T-cell (primary cell): ENCODE measurements around the gene C16orf74. TPM values are rescaled to one million over a fixed set of nuclear protein-coding genes. Genes with fewer than 3 reads are reported as not detected.
A peak's percentile ranks its signal among the peaks of the same experiment; 100 is the strongest.

Experiments used
- ATAC-seq, 4 experiments: fragments of 200-7000 bp in 3 of 4; fragments of 150-1000 bp in 1 of 4; cut with Tn5 transposase; replicated peaks in 1 of 4; 1 replicate in 3 of 4; 2 replicates in 1 of 4; pipeline ENCODE4 v1.10.0; 2021; ENCODE audit warnings: moderate library complexity in 3 of 4, mild to moderate bottlenecking in 2 of 4, moderate number of reproducible peaks in 1 of 4
- CTCF ChIA-PET, 2 donors: fragments of 300-600 bp; sonication (Branson Sonifier 250); formaldehyde crosslinking; loops; one replicate each; lab custom pipeline; 2022; ENCODE audit warnings: antibody characterized with exemption in 2 of 2; lab: Charles Lee
- POLR2A ChIA-PET, 2 donors: fragments of 300-600 bp; sonication (Branson Sonifier 250); formaldehyde crosslinking; loops; one replicate each; lab custom pipeline; 2022; ENCODE audit warnings: antibody characterized with exemption in 2 of 2; lab: Charles Lee
- DNase-seq, 35 experiments: peaks; one replicate each; pipeline versions ENCODE4 v3.0.0 to v3.0.0-alpha.2; 2013 to 2023
- H3K27ac ChIP-seq: one replicate; pipeline ENCODE4 v1.5.1; 2013; ENCODE audit warnings: low read length
- H3K27me3 ChIP-seq, 2 experiments: replicated peaks in 1 of 2; 1 replicate in 1 of 2; 2 replicates in 1 of 2; pipeline versions ENCODE4 v1.6.1 to v1.7.0; 2013; ENCODE audit warnings: low read length in 1 of 2, mixed read lengths in 1 of 2; ENCODE audit not compliant: control insufficient read depth in 2 of 2, insufficient read depth in 2 of 2; ENCODE audit errors: extremely low read depth in 1 of 2
- H3K36me3 ChIP-seq, 2 donors: 1 replicate in 1 of 2; 2 replicates in 1 of 2; pipeline versions ENCODE4 v1.6.1 to v1.7.0; 2013; ENCODE audit warnings: low read length in 1 of 2; ENCODE audit not compliant: control insufficient read depth in 2 of 2, insufficient read depth in 1 of 2; ENCODE audit errors: extremely low read depth in 1 of 2
- H3K4me1 ChIP-seq, 2 experiments: 1 replicate in 1 of 2; 2 replicates in 1 of 2; pipeline versions ENCODE4 v1.6.1 to v1.7.0; 2013; ENCODE audit warnings: low read length in 2 of 2, mixed read lengths in 1 of 2; ENCODE audit not compliant: insufficient read depth in 2 of 2, control insufficient read depth in 1 of 2; ENCODE audit errors: extremely low read depth in 1 of 2
- H3K4me3 ChIP-seq, 2 donors: 1 replicate in 1 of 2; 2 replicates in 1 of 2; pipeline versions ENCODE4 v1.5.1 to v1.7.0; 2013; ENCODE audit warnings: mild to moderate bottlenecking in 2 of 2, low read length in 1 of 2, moderate library complexity in 1 of 2; ENCODE audit not compliant: control insufficient read depth in 1 of 2; ENCODE audit errors: extremely low read depth in 1 of 2
- H3K9me3 ChIP-seq: 2 replicates; pipeline ENCODE4 v1.7.0; 2013
- H3K27ac Mint-ChIP-seq, 2 donors: one replicate each; pipeline ENCODE4 v1.8.0; 2020 to 2021; ENCODE audit warnings: mild to moderate bottlenecking in 2 of 2, mixed read lengths in 2 of 2
- H3K27me3 Mint-ChIP-seq, 2 donors: one replicate each; pipeline ENCODE4 v1.8.0; 2021 to 2022; ENCODE audit warnings: mixed read lengths in 2 of 2
- H3K36me3 Mint-ChIP-seq: one replicate; pipeline ENCODE4 v1.8.0; 2021; ENCODE audit warnings: mixed read lengths
- H3K4me1 Mint-ChIP-seq, 3 donors: one replicate each; pipeline ENCODE4 v1.8.0; 2020 to 2022; ENCODE audit warnings: mixed read lengths in 3 of 3, mild to moderate bottlenecking in 1 of 3
- H3K4me3 Mint-ChIP-seq, 3 donors: one replicate each; pipeline ENCODE4 v1.8.0; 2020 to 2022; ENCODE audit warnings: mild to moderate bottlenecking in 3 of 3, mixed read lengths in 3 of 3, moderate library complexity in 3 of 3
- H3K9me3 Mint-ChIP-seq, 3 donors: one replicate each; pipeline ENCODE4 v1.8.0; 2020 to 2022; ENCODE audit warnings: mixed read lengths in 3 of 3
- WGBS: methylation state at CpG from one replicate; pipeline ENCODE4 v1.1.5; 2013; ENCODE audit warnings: missing lambda C conversion rate; ENCODE audit not compliant: insufficient coverage; 5-methylcytosine and 5-hydroxymethylcytosine counted together
- total RNA-seq, 35 experiments: library from RNA in 6 of 35; stranded (reverse) in 6 of 35; fragments of 120-200 nt in 1 of 35; gene quantifications; one replicate each; pipeline versions ENCODE4 v1.2.1 to v1.2.4 and lab custom pipeline; 2013 to 2026

The C16orf74 gene
- total RNA-seq, 5 donors from 2014 or later (not counting 1 experiment from before 2014, with no cell fraction given): 3.1 to 21.7 (median 15.6) TPM

DNA sequence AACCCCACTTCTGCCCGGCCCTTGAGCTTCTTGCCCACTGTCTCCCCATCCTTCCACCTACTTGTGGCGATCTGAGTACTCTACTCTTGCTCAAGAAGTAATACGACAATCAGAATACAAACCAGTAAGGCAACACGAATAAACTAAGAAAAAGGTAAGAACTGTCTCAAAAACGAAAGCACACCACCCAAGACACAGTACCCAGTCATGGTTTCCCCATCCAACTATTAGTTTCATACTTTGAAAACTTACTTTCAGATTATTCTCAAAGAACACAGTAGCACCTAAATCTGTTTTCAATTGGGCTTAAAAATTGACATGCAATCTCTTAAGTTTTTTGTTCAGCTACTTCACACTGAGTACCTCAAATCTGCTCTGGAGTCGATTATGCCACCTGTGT is 76.1 kb downstream of the C16orf74 start:
- H3K4me1 ChIP-seq: peaks cover 0 to 2% of the 10 kb centered on the region in 2 experiments
- no peaks in the 10 kb centered on the region for H3K27me3 ChIP-seq
- H3K9me3 Mint-ChIP-seq: no peaks in the 10 kb centered on the region
- ChIA-PET CTCF (no interaction called here), POLR2A (no interaction called here)
- 72% methylated on average over 6 of the region's 6 CpGs for WGBS
- H3K9me3 ChIP-seq: no peaks in the 10 kb centered on the region
- no peak overlapping the region for H3K4me3 ChIP-seq
- DNase-seq (no peak), ATAC-seq (no peak)
- H3K27ac ChIP-seq: no peak overlapping the region
- no peak overlapping the region for H3K4me3 Mint-ChIP-seq
- H3K4me1 Mint-ChIP-seq: peaks cover 0 to 2% (median 0%) of the 10 kb centered on the region in 3 donors
- peaks cover 13 to 48% of the 10 kb centered on the region in 2 donors for H3K36me3 ChIP-seq
- peak overlapping the region in 1 of 2 donors; percentile 64 for H3K27ac Mint-ChIP-seq
- H3K27me3 Mint-ChIP-seq: no peaks in the 10 kb centered on the region
- peaks cover 28% of the 10 kb centered on the region for H3K36me3 Mint-ChIP-seq

DNA sequence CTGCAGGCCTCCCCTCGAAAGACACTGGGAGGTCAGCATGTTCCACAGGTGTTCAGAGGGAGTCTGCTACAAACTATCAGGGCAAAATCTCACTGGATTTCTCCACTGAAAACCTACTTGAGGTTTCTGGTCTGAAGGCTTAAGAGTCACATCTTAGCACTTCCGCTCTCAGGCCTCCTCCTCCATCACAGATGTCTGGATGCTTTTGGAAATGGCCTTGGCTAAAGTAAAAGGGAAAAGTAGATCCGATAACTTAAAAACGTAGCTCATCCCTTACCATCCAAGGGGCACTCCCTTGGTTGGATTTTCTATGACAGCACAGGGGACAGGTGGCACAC is 76.5 kb downstream of the C16orf74 start:
- no peaks in the 10 kb centered on the region for H3K27me3 ChIP-seq
- H3K36me3 ChIP-seq: peaks cover 13 to 53% of the 10 kb centered on the region in 2 donors
- no peak overlapping the region for H3K4me3 ChIP-seq
- no peaks in the 10 kb centered on the region for H3K9me3 ChIP-seq
- WGBS: 100% methylated on average over 1 of the region's 4 CpGs
- CTCF ChIA-PET: no interaction called here
- DNase-seq (no peak), ATAC-seq (no peak)
- no peaks in the 10 kb centered on the region for H3K4me1 ChIP-seq
- POLR2A ChIA-PET: no interaction called here
- H3K4me1 Mint-ChIP-seq: no peaks in the 10 kb centered on the region
- peaks cover 32% of the 10 kb centered on the region for H3K36me3 Mint-ChIP-seq
- H3K4me3 Mint-ChIP-seq: no peak overlapping the region
- H3K27me3 Mint-ChIP-seq: no peaks in the 10 kb centered on the region
- H3K27ac ChIP-seq: no peak overlapping the region
- no peaks in the 10 kb centered on the region for H3K9me3 Mint-ChIP-seq
- no peak overlapping the region for H3K27ac Mint-ChIP-seq

DNA sequence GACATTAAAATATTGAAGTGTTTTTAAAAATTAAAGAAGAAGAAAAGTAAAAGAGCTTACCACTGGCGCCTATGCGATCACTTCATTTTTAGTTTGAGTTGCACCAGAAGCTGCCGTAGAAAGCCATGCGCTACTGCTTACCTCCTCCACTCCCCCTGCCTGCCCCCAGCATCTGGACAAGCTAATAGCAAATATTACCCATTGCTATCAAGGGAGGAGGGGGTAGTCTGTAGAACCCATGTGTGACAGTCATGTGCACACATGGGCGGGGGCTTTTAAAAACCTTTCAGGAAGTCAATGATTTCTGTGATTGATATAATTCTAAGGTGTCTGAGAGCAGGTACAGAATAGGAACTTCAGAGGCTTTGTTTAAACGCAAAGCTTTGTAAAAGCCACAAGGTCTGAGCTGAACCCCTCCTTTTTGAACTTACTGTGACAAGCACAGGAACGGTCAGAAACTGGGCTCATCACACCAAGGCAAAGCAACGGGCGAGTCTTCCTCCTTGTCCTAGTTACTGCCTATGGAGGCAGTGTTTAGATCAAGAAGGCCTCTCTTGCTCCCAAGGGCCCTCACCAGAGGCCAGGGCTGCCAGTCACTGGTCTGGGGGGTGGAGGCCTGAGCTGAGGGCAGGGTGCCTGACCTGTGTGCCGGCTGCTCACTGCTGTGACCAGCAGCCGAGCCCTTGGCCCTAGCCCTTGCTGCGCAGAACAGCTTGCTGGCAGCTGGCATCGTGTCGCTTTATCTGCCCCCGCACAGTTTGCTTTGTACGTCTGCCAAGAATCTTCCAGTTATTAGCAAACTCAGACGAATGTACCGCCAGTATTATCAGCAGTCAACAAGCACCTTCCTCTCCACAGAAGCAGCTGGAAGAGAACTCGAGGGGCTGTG is 77.1 kb downstream of the C16orf74 start:
- Mint-ChIP-seq H3K4me1 (no peaks in the 10 kb centered on the region), H3K36me3 (peaks cover 34% of the 10 kb centered on the region), H3K9me3 (no peaks in the 10 kb centered on the region), H3K27ac (no peak overlapping the region), H3K27me3 (no peaks in the 10 kb centered on the region), H3K4me3 (no peak overlapping the region)
- H3K27me3 ChIP-seq: no peaks in the 10 kb centered on the region
- H3K36me3 ChIP-seq: peaks cover 17 to 59% of the 10 kb centered on the region in 2 donors
- ATAC-seq (no peak), DNase-seq (no peak)
- no peaks in the 10 kb centered on the region for H3K9me3 ChIP-seq
- CTCF ChIA-PET: interaction anchor here (0.7 to 1.4 kb wide), 4 partner anchors 42 to 499 kb away, joined by 3 read pairs; no protein-coding TSS in a partner anchor
- H3K4me1 ChIP-seq: no peaks in the 10 kb centered on the region
- POLR2A ChIA-PET: no interaction called here
- no peak overlapping the region for H3K27ac ChIP-seq
- WGBS: 84% methylated on average over 11 of the region's 19 CpGs
- no peak overlapping the region for H3K4me3 ChIP-seq

DNA sequence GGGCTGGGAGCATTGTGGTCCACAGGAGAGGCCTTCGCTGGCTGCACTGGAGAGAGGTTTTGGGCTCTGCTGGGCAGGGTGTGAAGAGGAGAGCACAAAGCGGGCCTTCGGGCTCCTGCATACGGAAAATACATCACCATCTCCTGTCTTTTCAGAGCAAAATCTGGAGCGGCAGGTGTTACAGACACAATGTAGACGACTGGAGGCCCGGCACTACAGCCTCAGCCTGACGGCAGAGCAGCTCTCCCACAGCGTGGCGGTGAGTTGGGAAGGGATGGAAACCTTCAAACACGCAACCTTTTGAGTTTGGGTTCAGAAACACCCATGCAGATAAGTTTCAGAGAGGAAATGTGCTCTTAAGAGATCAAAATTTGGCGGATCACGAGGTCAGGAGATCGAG is 80.1 kb downstream of the C16orf74 start:
- Mint-ChIP-seq H3K36me3 (peaks cover 49% of the 10 kb centered on the region), H3K4me3 (no peak overlapping the region), H3K27ac (no peak overlapping the region), H3K9me3 (no peaks in the 10 kb centered on the region), H3K27me3 (no peaks in the 10 kb centered on the region), H3K4me1 (no peaks in the 10 kb centered on the region)
- 95% methylated on average over 3 of the region's 14 CpGs for WGBS
- Histone ChIP-seq H3K4me3 (no peak overlapping the region), H3K36me3 (peaks cover 29 to 84% of the 10 kb centered on the region in 2 donors), H3K27me3 (no peaks in the 10 kb centered on the region), H3K27ac (no peak overlapping the region), H3K9me3 (no peaks in the 10 kb centered on the region), H3K4me1 (no peaks in the 10 kb centered on the region)
- no peak for DNase-seq
- POLR2A ChIA-PET: no interaction called here
- ATAC-seq: no peak
- CTCF ChIA-PET: no interaction called here

DNA sequence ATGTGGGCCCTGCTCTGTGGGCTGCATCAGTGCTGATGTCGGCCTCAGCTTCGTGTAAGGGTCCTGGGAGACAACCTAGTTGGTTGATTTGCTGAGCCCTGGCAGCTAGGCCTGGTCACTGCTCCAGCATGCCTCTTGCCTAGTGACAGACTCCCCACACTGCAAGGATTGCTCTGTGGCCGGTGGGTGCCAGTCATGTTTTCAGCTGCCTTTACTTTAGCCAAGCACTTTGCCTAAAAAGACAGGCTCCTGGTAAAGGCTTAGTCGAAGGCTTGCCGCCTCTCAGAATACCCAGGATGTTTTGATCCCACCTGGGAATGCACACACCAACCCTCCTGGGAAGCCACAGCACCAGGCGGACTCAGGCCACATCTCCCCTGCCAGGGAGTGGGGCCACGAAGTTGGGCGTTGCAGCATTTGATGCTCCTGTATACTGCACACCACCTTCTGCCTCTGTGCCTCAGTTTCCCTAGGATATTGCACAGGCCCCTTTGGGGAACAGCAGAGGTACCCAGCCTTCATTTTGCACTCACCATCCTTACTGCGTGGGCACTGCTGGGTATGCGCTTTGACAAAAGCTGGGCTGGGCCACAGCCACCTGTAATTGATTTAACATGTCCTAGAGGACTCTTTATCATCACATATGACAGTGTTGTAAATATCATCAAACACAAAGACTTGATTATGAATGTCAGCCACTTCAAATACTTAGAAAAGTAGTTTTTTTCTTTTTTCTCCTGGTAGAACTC is 82.0 kb downstream of the C16orf74 start:
- no peaks in the 10 kb centered on the region for H3K4me1 Mint-ChIP-seq
- POLR2A ChIA-PET: no interaction called here
- DNase-seq (no peak), ATAC-seq (no peak)
- Histone ChIP-seq H3K4me3 (no peak overlapping the region), H3K9me3 (no peaks in the 10 kb centered on the region), H3K4me1 (no peaks in the 10 kb centered on the region), H3K27ac (no peak overlapping the region), H3K27me3 (no peaks in the 10 kb centered on the region), H3K36me3 (peaks cover 34 to 90% of the 10 kb centered on the region in 2 donors)
- H3K27ac Mint-ChIP-seq: no peak overlapping the region
- CTCF ChIA-PET: no interaction called here
- H3K27me3 Mint-ChIP-seq: no peaks in the 10 kb centered on the region
- H3K9me3 Mint-ChIP-seq: no peaks in the 10 kb centered on the region
- WGBS: 98% methylated on average over 9 of the region's 10 CpGs
- H3K36me3 Mint-ChIP-seq: peaks cover 53% of the 10 kb centered on the region
- no peak overlapping the region for H3K4me3 Mint-ChIP-seq

DNA sequence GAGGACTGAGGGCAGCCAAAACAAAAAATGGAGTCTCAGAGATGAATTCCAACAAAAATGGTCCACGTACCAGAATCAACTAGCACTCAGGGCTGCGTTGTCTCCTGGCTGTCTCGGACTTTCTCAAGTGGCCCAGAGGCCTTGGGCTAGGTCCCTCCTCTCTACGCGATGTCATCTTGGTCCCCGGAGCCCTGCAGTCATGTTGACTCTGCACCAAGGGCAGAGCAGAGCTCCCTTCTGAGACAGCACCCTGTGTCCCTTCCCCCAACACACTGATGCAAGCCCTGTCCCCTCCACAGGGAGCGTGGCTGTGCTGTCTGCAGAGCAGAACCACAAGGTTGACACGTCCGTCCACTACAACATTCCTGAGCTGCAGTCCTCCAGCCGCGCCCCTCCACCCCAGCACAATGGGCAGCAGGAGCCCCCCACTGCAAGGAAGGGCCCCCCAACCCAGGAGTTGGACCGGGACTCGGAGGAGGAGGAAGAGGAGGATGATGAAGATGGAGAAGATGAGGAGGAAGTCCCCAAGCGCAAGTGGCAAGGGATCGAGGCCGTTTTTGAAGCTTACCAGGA is 83.0 kb downstream of the C16orf74 start:
- no peaks in the 10 kb centered on the region for H3K27me3 ChIP-seq
- no peak overlapping the region for H3K27ac Mint-ChIP-seq
- WGBS: 98% methylated on average over 10 of the region's 16 CpGs
- no peak overlapping the region for H3K27ac ChIP-seq
- DNase-seq: no peak
- H3K4me3 Mint-ChIP-seq: no peak overlapping the region
- H3K27me3 Mint-ChIP-seq: no peaks in the 10 kb centered on the region
- no peak for ATAC-seq
- H3K4me1 ChIP-seq: no peaks in the 10 kb centered on the region
- peaks cover 35 to 93% of the 10 kb centered on the region in 2 donors for H3K36me3 ChIP-seq
- H3K4me1 Mint-ChIP-seq: no peaks in the 10 kb centered on the region
- peaks cover 56% of the 10 kb centered on the region for H3K36me3 Mint-ChIP-seq
- CTCF ChIA-PET: no interaction called here
- no peak overlapping the region for H3K4me3 ChIP-seq
- no peaks in the 10 kb centered on the region for H3K9me3 ChIP-seq
- no peaks in the 10 kb centered on the region for H3K9me3 Mint-ChIP-seq
- POLR2A ChIA-PET: no interaction called here
